ENCODE results near the gene PATE4.
"Not testable (repeated sequence)": the region's sequence is repeated elsewhere in the genome, so short reads cannot be mapped to it uniquely, and the experiment has no call there.

PATE4 gene, protein sequence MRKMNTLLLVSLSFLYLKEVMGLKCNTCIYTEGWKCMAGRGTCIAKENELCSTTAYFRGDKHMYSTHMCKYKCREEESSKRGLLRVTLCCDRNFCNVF

GRCh38 chr11:125833016-125833415 lies at the start of gene PATE4:
Gene PATE4 (plus strand): TSS chr11:125833316. CDS start chr11:125833360, 44 bp downstream.
- no peak for DNase-seq

DNA sequence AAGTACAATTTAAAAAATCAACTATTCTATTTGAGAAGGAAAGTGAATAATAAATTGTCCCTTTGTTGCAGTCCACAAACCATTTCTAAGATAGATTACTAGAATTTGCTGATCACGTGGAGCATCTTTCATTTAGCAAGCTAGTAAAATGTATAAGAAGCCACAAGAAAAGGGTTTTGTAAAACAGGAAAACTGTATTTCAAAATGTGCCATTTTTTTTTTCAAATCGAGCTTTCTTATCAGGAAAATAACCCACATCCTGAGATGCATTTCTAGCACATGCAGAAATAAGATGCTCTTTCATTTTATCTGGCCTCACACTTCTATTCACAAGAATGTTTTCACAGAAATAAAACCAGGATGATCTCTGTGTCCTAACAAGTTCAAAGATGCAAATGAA lies 48.4 kb upstream of the PATE4 start:
- DNase-seq = no peak

DNA sequence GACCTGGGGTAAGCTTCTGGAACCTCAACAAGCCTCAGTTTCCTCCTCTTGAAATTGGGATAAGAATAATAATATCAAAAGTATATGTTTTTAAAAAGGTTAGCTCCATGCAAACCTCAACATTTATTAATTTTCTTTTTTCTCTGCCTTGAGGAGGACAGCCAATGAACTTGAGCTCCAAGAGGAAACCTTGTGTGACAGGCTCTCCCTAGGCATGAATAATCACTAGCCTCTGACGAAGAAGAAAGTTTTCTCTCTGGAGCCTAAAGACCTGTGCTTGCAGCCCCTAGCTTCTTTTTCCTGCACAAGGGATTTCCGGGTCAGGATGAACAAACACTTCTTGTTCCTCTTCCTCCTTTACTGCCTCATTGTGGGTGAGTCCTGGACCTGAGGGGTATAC lies 45.3 kb upstream of the PATE4 start, which contains the start of gene PATE3:
Gene PATE3, plus strand, starts transcription at position 301 of the 400 bp plus-strand sequence. Its CDS starts 25 bp downstream, at position 326.
- no peak for DNase-seq

- DNase-seq = no peak
These were observed 42.3 kb upstream of the PATE4 start for GRCh38 chr11:125790825-125791224.

- DNase-seq = no peak
These were observed 35.5 kb upstream of the PATE4 start for GRCh38 chr11:125797641-125798040.

DNA sequence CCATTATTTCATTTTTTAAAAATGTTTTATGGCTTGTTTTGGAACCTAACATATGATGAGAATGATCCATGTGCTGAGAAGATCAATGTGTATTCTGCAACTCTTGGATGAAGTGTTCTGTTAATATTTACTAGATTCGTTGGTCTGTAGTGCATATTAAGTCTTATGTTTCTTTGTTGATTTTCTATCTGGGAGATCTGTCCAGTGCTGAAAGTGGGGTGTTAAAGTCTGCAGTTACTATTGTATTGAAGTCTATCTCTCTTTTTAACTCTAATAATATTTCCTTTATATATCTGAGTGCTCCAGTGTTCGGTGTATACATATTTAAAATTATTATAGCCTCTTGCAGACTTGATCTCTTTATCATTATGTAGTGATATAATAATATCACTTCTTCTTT lies 33.3 kb upstream of the PATE4 start:
- no peak for DNase-seq

DNA sequence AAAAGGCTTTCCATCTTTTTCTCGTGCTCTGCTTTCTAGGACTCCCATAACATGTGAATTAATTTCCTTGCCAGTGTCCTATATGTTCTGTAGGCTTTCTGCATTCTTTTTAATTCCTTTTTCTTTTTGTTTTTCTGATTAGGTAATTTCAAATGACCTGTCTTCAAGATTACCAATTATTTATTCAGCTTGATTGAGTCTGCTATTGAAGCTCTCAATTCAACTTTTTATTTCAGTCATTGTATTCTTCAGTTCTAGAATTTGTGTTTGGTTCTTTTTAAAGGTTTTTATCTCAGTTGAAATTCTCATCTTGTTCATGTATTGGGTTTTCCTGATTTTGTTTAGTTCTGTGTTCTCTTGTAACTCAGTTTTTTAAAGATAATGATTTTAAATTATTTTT lies 30.7 kb upstream of the PATE4 start:
- no peak for DNase-seq

DNA sequence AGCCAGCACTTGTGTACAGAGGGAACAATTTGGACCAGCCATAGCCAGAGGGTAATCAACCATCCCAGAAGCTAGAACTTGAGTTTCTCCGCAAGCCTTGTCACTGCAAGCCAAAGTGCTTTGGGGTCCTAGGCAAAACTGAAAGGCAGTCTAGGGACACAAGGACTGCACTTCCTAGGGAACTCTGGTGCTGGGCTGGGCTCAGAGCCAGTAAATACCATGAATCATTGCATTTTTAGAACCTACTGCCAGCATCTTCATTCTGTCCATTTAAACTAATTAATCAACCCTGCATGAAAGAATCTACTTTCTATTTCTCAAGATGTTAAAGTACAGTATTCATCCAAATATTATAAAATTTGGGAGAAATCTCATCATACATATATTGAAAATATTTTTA lies 25.2 kb upstream of the PATE4 start:
- DNase-seq = no peak

GRCh38 chr11:125835748-125836147 lies 2.6 kb downstream of the PATE4 start:
- DNase-seq = no peak

DNA sequence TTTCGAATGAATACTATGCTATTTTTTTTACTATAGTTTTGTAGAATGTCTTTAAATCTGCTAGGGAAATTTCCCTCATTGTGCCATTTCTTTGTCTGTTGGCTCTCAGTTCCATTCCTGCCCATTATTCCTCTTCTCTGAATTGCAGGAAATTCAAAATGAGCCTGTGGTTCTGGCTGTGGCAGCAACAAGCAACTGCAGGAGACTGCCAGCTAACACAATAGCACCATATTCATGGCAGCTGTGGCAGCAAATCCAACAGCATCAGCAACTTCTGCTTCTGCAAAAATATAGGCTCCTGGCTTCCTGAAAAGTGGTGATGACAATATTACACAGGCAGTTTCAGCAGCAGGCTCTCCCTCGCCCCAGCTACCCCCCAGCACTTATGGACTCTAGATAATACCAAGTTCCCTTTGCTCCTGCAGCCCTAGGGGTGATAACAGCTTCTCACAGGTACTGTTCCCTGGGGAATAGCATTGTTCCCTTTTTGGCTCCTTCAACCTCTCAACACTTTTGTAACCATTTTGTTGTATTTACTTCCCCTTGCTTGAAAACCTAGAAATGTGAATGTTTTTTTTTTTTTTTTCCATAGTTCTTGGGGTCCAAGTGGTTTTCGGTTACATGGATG lies 9.3 kb downstream of the PATE4 start:
- no peak for DNase-seq

GRCh38 chr11:125846188-125846587 lies 13.1 kb downstream of the PATE4 start:
- no peak for DNase-seq

GRCh38 chr11:125857670-125858069 lies 24.6 kb downstream of the PATE4 start:
- DNase-seq = not testable (repeated sequence)

GRCh38 chr11:125862786-125863185 lies 29.7 kb downstream of the PATE4 start:
- DNase-seq = not testable (repeated sequence)

DNA sequence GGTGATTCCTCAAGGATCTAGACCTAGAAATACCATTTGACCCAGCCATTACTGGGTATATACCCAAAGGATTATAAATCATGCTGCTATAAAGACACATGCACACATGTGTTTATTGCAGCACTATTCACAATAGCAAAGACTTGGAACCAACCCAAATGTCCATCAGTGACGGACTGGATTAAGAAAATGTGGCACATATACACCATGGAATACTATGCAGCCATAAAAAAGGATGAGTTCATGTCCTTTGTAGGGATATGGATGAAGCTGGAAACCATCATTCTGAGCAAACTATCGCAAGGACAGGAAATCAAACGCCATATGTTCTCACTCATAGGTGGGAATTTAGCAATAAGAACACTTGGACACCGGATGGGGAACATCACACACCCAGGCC lies 32.2 kb downstream of the PATE4 start:
- DNase-seq = not testable (repeated sequence)

- no peak for DNase-seq
These were observed 36.4 kb downstream of the PATE4 start for GRCh38 chr11:125869521-125869920.

GRCh38 chr11:125871391-125872137 lies 38.4 kb downstream of the PATE4 start:
- DNase-seq = peak; percentile 33 to 40

GRCh38 chr11:125872138-125872491 lies 39.0 kb downstream of the PATE4 start:
- no peak for DNase-seq

- DNase-seq = no peak
These were observed 40.9 kb downstream of the PATE4 start for GRCh38 chr11:125873881-125874555.

DNA sequence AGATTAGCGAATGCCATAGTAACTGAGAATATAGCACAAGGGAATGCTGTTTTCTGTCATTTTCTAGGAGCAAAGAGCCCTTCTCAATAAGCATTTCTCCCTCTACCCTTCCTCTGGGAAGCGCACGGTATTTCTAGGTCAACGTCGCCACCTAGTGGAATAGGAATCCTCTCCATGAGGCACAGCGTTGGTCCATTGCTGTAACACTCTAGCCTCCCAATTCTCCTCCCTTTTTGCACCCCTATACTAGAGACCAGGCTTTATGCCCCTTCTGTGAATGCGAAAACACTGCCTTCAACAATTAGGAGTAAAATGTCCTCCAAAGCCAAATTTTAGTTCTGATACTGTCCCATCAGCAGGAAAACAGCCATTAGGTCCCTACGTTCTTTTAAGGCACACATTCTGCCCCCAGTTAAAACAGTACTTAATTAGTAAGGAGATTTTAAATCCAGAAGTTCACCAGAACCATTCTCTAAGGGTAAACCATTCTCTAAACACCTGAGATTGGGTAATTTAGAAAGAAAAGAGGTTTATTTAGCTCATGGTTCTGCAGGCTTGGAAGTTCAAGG lies 41.5 kb downstream of the PATE4 start:
- peak; percentile 48 to 62 for DNase-seq

DNA sequence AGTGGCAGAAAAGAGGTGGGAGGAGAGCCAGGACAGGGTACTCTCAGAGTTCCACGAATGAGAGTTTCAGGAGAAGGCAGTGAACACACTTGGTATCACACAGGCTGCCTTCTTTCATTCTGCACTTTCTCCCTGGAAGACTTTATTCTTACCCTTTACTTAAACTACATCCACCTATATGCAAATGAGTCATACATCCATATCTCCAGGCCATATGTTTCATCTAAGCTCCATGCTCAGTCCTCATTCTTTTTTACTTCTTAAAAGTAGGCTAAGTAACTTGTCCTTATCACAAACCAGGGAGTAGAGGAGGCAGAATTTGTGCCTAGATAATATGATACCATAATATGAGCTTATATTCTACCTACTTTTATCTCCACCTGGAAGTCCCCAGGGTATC lies 48.2 kb downstream of the PATE4 start:
- DNase-seq = no peak

GRCh38 chr11:125883375-125883774 lies 50.3 kb downstream of the PATE4 start:
- DNase-seq = no peak

GRCh38 chr11:125886997-125887372 lies 53.9 kb downstream of the PATE4 start:
- peak in 1 of 2 experiments; percentile 56 for DNase-seq
